ENCODE measurements around the gene MORN1.

DNA sequence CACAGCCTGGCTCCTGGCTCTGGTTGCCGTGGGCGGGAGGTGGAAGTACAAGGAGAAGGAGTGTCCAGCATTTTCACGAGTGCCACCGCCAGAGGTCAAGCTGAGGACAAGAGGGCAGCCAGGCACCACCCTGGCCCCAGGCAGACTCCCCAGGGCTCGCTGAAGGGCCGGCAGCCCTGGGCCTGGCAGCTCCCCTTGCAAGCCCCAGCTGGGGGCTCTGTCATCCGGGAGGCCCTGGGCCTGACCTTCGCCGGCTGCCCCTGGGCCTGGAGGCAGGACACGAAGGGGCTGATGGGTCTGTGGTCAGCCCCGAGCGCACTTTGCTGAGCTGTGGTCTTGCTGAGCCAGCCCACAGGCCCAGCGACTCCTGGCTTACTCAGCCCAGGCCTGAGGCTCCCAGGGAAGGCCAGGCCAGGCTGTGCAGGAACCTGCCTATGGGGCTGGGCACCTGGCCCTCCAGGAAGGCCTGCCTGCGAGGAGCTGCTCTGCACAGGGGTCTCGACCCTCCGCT lies 74.8 kb downstream of the MORN1 start:
- TF ChIP-seq, protein P1, sequence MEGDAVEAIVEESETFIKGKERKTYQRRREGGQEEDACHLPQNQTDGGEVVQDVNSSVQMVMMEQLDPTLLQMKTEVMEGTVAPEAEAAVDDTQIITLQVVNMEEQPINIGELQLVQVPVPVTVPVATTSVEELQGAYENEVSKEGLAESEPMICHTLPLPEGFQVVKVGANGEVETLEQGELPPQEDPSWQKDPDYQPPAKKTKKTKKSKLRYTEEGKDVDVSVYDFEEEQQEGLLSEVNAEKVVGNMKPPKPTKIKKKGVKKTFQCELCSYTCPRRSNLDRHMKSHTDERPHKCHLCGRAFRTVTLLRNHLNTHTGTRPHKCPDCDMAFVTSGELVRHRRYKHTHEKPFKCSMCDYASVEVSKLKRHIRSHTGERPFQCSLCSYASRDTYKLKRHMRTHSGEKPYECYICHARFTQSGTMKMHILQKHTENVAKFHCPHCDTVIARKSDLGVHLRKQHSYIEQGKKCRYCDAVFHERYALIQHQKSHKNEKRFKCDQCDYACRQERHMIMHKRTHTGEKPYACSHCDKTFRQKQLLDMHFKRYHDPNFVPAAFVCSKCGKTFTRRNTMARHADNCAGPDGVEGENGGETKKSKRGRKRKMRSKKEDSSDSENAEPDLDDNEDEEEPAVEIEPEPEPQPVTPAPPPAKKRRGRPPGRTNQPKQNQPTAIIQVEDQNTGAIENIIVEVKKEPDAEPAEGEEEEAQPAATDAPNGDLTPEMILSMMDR (IDR thresholded peaks at IDR 0.05; ENCODE audit: insufficient read depth, low read length) = no peak
- no peak for TF ChIP-seq SPI1 (IDR thresholded peaks at IDR 0.05; ENCODE audit: borderline replicate concordance, low read depth)
- TF ChIP-seq, protein P2, sequence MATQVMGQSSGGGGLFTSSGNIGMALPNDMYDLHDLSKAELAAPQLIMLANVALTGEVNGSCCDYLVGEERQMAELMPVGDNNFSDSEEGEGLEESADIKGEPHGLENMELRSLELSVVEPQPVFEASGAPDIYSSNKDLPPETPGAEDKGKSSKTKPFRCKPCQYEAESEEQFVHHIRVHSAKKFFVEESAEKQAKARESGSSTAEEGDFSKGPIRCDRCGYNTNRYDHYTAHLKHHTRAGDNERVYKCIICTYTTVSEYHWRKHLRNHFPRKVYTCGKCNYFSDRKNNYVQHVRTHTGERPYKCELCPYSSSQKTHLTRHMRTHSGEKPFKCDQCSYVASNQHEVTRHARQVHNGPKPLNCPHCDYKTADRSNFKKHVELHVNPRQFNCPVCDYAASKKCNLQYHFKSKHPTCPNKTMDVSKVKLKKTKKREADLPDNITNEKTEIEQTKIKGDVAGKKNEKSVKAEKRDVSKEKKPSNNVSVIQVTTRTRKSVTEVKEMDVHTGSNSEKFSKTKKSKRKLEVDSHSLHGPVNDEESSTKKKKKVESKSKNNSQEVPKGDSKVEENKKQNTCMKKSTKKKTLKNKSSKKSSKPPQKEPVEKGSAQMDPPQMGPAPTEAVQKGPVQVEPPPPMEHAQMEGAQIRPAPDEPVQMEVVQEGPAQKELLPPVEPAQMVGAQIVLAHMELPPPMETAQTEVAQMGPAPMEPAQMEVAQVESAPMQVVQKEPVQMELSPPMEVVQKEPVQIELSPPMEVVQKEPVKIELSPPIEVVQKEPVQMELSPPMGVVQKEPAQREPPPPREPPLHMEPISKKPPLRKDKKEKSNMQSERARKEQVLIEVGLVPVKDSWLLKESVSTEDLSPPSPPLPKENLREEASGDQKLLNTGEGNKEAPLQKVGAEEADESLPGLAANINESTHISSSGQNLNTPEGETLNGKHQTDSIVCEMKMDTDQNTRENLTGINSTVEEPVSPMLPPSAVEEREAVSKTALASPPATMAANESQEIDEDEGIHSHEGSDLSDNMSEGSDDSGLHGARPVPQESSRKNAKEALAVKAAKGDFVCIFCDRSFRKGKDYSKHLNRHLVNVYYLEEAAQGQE (IDR thresholded peaks at IDR 0.05; ENCODE audit: insufficient replicate concordance, low read depth) = no peak

Data from HL-60 (cell line).